Measurements from ENCODE around the gene ZNF609. TPM values are rescaled to one million over a fixed set of nuclear protein-coding genes. Genes with fewer than 3 reads are reported as not detected.

The ZNF609 gene
- total RNA-seq, 1 donor from 2014 or later = 75.3 TPM

GRCh38 chr15:64503197-64503596, 42.8 kb downstream of the ZNF609 start:
- no peaks in the 10 kb centered on the region for H3K27me3 Mint-ChIP-seq
- peaks cover 41% of the 10 kb centered on the region for H3K4me1 Mint-ChIP-seq (ENCODE audit: low read depth)
- H3K36me3 Mint-ChIP-seq (ENCODE audit: insufficient read depth) = peaks cover 16% of the 10 kb centered on the region
- no peak overlapping the region for H3K4me3 Mint-ChIP-seq (ENCODE audit: low read depth)
- H3K27ac Mint-ChIP-seq = peak overlapping the region; percentile 74
- H3K9me3 Mint-ChIP-seq (ENCODE audit: low read depth) = no peaks in the 10 kb centered on the region
- no peak for TF ChIP-seq CTCF (IDR thresholded peaks at IDR 0.05; ENCODE audit: unreplicated experiment)
- DNase-seq (ENCODE audit: low spot score, unreplicated experiment) = no peak

- no peaks in the 10 kb centered on the region for H3K27me3 Mint-ChIP-seq
- no peaks in the 10 kb centered on the region for H3K9me3 Mint-ChIP-seq (ENCODE audit: low read depth)
- no peak for TF ChIP-seq CTCF (IDR thresholded peaks at IDR 0.05; ENCODE audit: unreplicated experiment)
- H3K4me1 Mint-ChIP-seq (ENCODE audit: low read depth) = peaks cover 38% of the 10 kb centered on the region
- no peak overlapping the region for H3K4me3 Mint-ChIP-seq (ENCODE audit: low read depth)
- no peak overlapping the region for H3K27ac Mint-ChIP-seq
- DNase-seq (ENCODE audit: low spot score, unreplicated experiment) = no peak
- H3K36me3 Mint-ChIP-seq (ENCODE audit: insufficient read depth) = peaks cover 15% of the 10 kb centered on the region
Observed at GRCh38 chr15:64503640-64504039, 43.3 kb downstream of the ZNF609 start.

- H3K27ac Mint-ChIP-seq = peak overlapping the region; percentile 79
- no peaks in the 10 kb centered on the region for H3K27me3 Mint-ChIP-seq
- H3K36me3 Mint-ChIP-seq (ENCODE audit: insufficient read depth) = peaks cover 2% of the 10 kb centered on the region
- H3K4me1 Mint-ChIP-seq (ENCODE audit: low read depth) = peaks cover 34% of the 10 kb centered on the region
- TF ChIP-seq CTCF (IDR thresholded peaks at IDR 0.05; ENCODE audit: unreplicated experiment) = no peak
- DNase-seq (ENCODE audit: low spot score, unreplicated experiment) = no peak
- H3K4me3 Mint-ChIP-seq (ENCODE audit: low read depth) = no peak overlapping the region
- no peaks in the 10 kb centered on the region for H3K9me3 Mint-ChIP-seq (ENCODE audit: low read depth)
Observed at GRCh38 chr15:64507293-64507802, 47.0 kb downstream of the ZNF609 start.

- H3K27me3 Mint-ChIP-seq = no peaks in the 10 kb centered on the region
- no peaks in the 10 kb centered on the region for H3K9me3 Mint-ChIP-seq (ENCODE audit: low read depth)
- no peak for TF ChIP-seq CTCF (IDR thresholded peaks at IDR 0.05; ENCODE audit: unreplicated experiment)
- peaks cover 30% of the 10 kb centered on the region for H3K4me1 Mint-ChIP-seq (ENCODE audit: low read depth)
- H3K36me3 Mint-ChIP-seq (ENCODE audit: insufficient read depth) = peaks cover 2% of the 10 kb centered on the region
- H3K4me3 Mint-ChIP-seq (ENCODE audit: low read depth) = no peak overlapping the region
- DNase-seq (ENCODE audit: low spot score, unreplicated experiment) = no peak
- H3K27ac Mint-ChIP-seq = no peak overlapping the region
Observed at GRCh38 chr15:64507845-64508244, 47.5 kb downstream of the ZNF609 start.

GRCh38 chr15:64513823-64514222, 53.4 kb downstream of the ZNF609 start:
- peaks cover 9% of the 10 kb centered on the region for H3K36me3 Mint-ChIP-seq (ENCODE audit: insufficient read depth)
- no peaks in the 10 kb centered on the region for H3K9me3 Mint-ChIP-seq (ENCODE audit: low read depth)
- H3K27ac Mint-ChIP-seq = no peak overlapping the region

More at GRCh38 chr15:64513823-64514222, 53.4 kb downstream of the ZNF609 start:
- H3K4me1 Mint-ChIP-seq (ENCODE audit: low read depth) = peaks cover 19% of the 10 kb centered on the region
- no peak overlapping the region for H3K4me3 Mint-ChIP-seq (ENCODE audit: low read depth)
- no peak for TF ChIP-seq CTCF (IDR thresholded peaks at IDR 0.05; ENCODE audit: unreplicated experiment)
- DNase-seq (ENCODE audit: low spot score, unreplicated experiment) = no peak
- H3K27me3 Mint-ChIP-seq = no peaks in the 10 kb centered on the region

Data from progenitor cell of endocrine pancreas (in vitro differentiated cells).